CD8-positive, alpha-beta memory T cell (primary cell): ENCODE data around the gene SP100. TPM values are rescaled to one million over a fixed set of nuclear protein-coding genes. Genes with fewer than 3 reads are reported as not detected.

ENCODE experiments used
- CTCF ChIA-PET: fragments of 350-600 bp; sonication (Branson Sonifier 250); formaldehyde crosslinking; loops from one replicate; lab custom pipeline; 2021; ENCODE audit warnings: antibody characterized with exemption; lab: Charles Lee
- POLR2A ChIA-PET: fragments of 350-600 bp; sonication (Branson Sonifier 250); formaldehyde crosslinking; loops from one replicate; lab custom pipeline; 2021; ENCODE audit warnings: antibody characterized with exemption; lab: Charles Lee
- DNase-seq, 5 donors: peaks; one replicate each; pipeline versions ENCODE4 v3.0.0 to v3.0.0-alpha.2; 2020 to 2022; ENCODE audit warnings: mixed read lengths in 1 of 5
- H3K27ac ChIP-seq: one replicate; pipeline ENCODE4 v1.7.0; 2013; ENCODE audit warnings: low read depth, mild to moderate bottlenecking, low read length, moderate library complexity
- H3K27me3 ChIP-seq: 2 replicates; pipeline ENCODE4 v1.7.0; 2013; ENCODE audit warnings: low read length, mild to moderate bottlenecking; ENCODE audit not compliant: insufficient read depth, poor library complexity, severe bottlenecking
- H3K36me3 ChIP-seq: 2 replicates; pipeline ENCODE4 v1.7.0; 2013; ENCODE audit warnings: mild to moderate bottlenecking, low read length, moderate library complexity; ENCODE audit not compliant: insufficient read depth
- H3K4me1 ChIP-seq: 2 replicates; pipeline ENCODE4 v1.7.0; 2013; ENCODE audit warnings: mild to moderate bottlenecking, low read length, moderate library complexity; ENCODE audit not compliant: insufficient read depth
- H3K4me3 ChIP-seq: 2 replicates; pipeline ENCODE4 v1.7.0; 2013; ENCODE audit warnings: mild to moderate bottlenecking, low read length
- H3K9me3 ChIP-seq: 2 replicates; pipeline ENCODE4 v1.7.0; 2013; ENCODE audit warnings: mild to moderate bottlenecking, low read length
- H3K27ac Mint-ChIP-seq, 8 donors: one replicate each; pipeline ENCODE4 v1.8.0; 2020 to 2021; ENCODE audit warnings: mixed read lengths in 8 of 8, mild to moderate bottlenecking in 6 of 8, inconsistent platforms in 3 of 8, moderate library complexity in 3 of 8
- H3K27me3 Mint-ChIP-seq, 2 donors: one replicate each; pipeline ENCODE4 v1.8.0; 2020 to 2021; ENCODE audit warnings: mixed read lengths in 2 of 2, mild to moderate bottlenecking in 1 of 2, moderate library complexity in 1 of 2
- H3K36me3 Mint-ChIP-seq, 3 donors: one replicate each; pipeline ENCODE4 v1.8.0; 2020 to 2021; ENCODE audit warnings: mixed read lengths in 3 of 3, inconsistent platforms in 1 of 3, mild to moderate bottlenecking in 1 of 3
- H3K4me1 Mint-ChIP-seq, 3 donors: one replicate each; pipeline ENCODE4 v1.8.0; 2020 to 2021; ENCODE audit warnings: mixed read lengths in 3 of 3, inconsistent platforms in 1 of 3, mild to moderate bottlenecking in 1 of 3
- H3K4me3 Mint-ChIP-seq, 7 donors: one replicate each; pipeline ENCODE4 v1.8.0; 2020 to 2021; ENCODE audit warnings: mixed read lengths in 7 of 7, mild to moderate bottlenecking in 6 of 7, moderate library complexity in 4 of 7, inconsistent platforms in 2 of 7
- H3K9me3 Mint-ChIP-seq, 5 donors: one replicate each; pipeline ENCODE4 v1.8.0; 2020 to 2022; ENCODE audit warnings: mixed read lengths in 5 of 5, mild to moderate bottlenecking in 3 of 5, moderate library complexity in 2 of 5, inconsistent platforms in 1 of 5
- polyA plus RNA-seq: library from polyadenylated mRNA; unstranded; fragments of 300-500 nt; fragmentation: Illumina TruSeq; gene quantifications from one replicate; pipeline ENCODE4 v1.2.3, GENCODE V29; 2021
- total RNA-seq, 2 experiments: library from RNA; stranded (reverse); gene quantifications; one replicate each; pipeline ENCODE4 v1.2.3, GENCODE V29; 2021

The SP100 gene
- total and polyA plus RNA-seq, 3 experiments from 2014 or later: 82.7 to 209 (median 84.4) TPM

GRCh38 chr2:230419181-230419580 lies 3.2 kb downstream of the SP100 start:
- H3K4me3 ChIP-seq: peak overlapping the region; percentile 96
- H3K27me3 ChIP-seq: no peaks in the 10 kb centered on the region
- H3K36me3 ChIP-seq: peaks cover 4% of the 10 kb centered on the region
- H3K9me3 ChIP-seq: no peaks in the 10 kb centered on the region
- Mint-ChIP-seq H3K36me3 (peaks cover 8 to 62% (median 26%) of the 10 kb centered on the region in 3 donors), H3K9me3 (no peaks in the 10 kb centered on the region), H3K27ac (peak overlapping the region in 7 of 8 donors; percentile 21 to 89 (median 81)), H3K4me3 (peak overlapping the region; percentile 82 to 99 (median 93)), H3K27me3 (no peaks in the 10 kb centered on the region), H3K4me1 (peaks cover 78 to 93% (median 87%) of the 10 kb centered on the region in 3 donors)
- DNase-seq: no peak
- CTCF ChIA-PET: no interaction called here
- H3K4me1 ChIP-seq: peaks cover 70% of the 10 kb centered on the region
- POLR2A ChIA-PET: no interaction called here
- H3K27ac ChIP-seq: no peak overlapping the region

GRCh38 chr2:230422149-230422548 lies 6.1 kb downstream of the SP100 start:
- no peaks in the 10 kb centered on the region for H3K27me3 Mint-ChIP-seq
- peaks cover 81% of the 10 kb centered on the region for H3K4me1 ChIP-seq
- no peak for DNase-seq
- peaks cover 90 to 100% (median 98%) of the 10 kb centered on the region in 3 donors for H3K4me1 Mint-ChIP-seq
- no peak overlapping the region for H3K27ac ChIP-seq
- no peaks in the 10 kb centered on the region for H3K9me3 ChIP-seq
- no peak overlapping the region for H3K4me3 ChIP-seq
- no peaks in the 10 kb centered on the region for H3K9me3 Mint-ChIP-seq
- no peaks in the 10 kb centered on the region for H3K27me3 ChIP-seq
- H3K36me3 Mint-ChIP-seq: peaks cover 8 to 77% (median 31%) of the 10 kb centered on the region in 3 donors
- H3K27ac Mint-ChIP-seq: peak overlapping the region in 7 of 8 donors; percentile 1 to 71 (median 54)
- H3K4me3 Mint-ChIP-seq: peak overlapping the region; percentile 5 to 68 (median 52)
- CTCF ChIA-PET: interaction anchor here (2.0 kb wide), 1 partner anchor 9 kb away, joined by 4 read pairs; no protein-coding TSS in a partner anchor
- POLR2A ChIA-PET: no interaction called here
- peaks cover 4% of the 10 kb centered on the region for H3K36me3 ChIP-seq

- Mint-ChIP-seq H3K4me3 (peak overlapping the region; percentile 9 to 77 (median 68)), H3K9me3 (peaks cover 0 to 5% (median 3%) of the 10 kb centered on the region in 5 donors), H3K27me3 (no peaks in the 10 kb centered on the region), H3K27ac (peak overlapping the region; percentile 1 to 82 (median 61)), H3K4me1 (peaks cover 80 to 95% (median 91%) of the 10 kb centered on the region in 3 donors), H3K36me3 (peaks cover 9 to 77% (median 36%) of the 10 kb centered on the region in 3 donors)
- Histone ChIP-seq H3K9me3 (peaks cover 1% of the 10 kb centered on the region), H3K27ac (no peak overlapping the region), H3K4me1 (peaks cover 72% of the 10 kb centered on the region), H3K27me3 (no peaks in the 10 kb centered on the region), H3K4me3 (no peak overlapping the region), H3K36me3 (peaks cover 4% of the 10 kb centered on the region)
- no peak for DNase-seq
- POLR2A ChIA-PET: no interaction called here
- CTCF ChIA-PET: no interaction called here
Observed at GRCh38 chr2:230423851-230424458, 8.0 kb downstream of the SP100 start.

GRCh38 chr2:230425377-230425776 lies 9.4 kb downstream of the SP100 start:
- Mint-ChIP-seq H3K36me3 (peaks cover 23 to 80% (median 46%) of the 10 kb centered on the region in 3 donors), H3K27me3 (no peaks in the 10 kb centered on the region), H3K27ac (peak overlapping the region in 7 of 8 donors; percentile 18 to 87 (median 56)), H3K4me1 (peaks cover 75 to 95% (median 84%) of the 10 kb centered on the region in 3 donors), H3K4me3 (peak overlapping the region; percentile 11 to 70 (median 50)), H3K9me3 (peaks cover 4 to 16% (median 12%) of the 10 kb centered on the region in 5 donors)
- Histone ChIP-seq H3K4me1 (peaks cover 64% of the 10 kb centered on the region), H3K9me3 (peaks cover 3% of the 10 kb centered on the region), H3K36me3 (peaks cover 10% of the 10 kb centered on the region), H3K27ac (no peak overlapping the region), H3K4me3 (no peak overlapping the region), H3K27me3 (no peaks in the 10 kb centered on the region)
- no peak for DNase-seq
- ChIA-PET POLR2A (no interaction called here), CTCF (no interaction called here)

- POLR2A ChIA-PET: interaction anchor here (0.7 kb wide), 1 partner anchor 43 kb away, joined by 4 read pairs; no protein-coding TSS in a partner anchor
- peaks cover 53% of the 10 kb centered on the region for H3K4me1 ChIP-seq
- H3K9me3 ChIP-seq: peaks cover 3% of the 10 kb centered on the region
- H3K4me1 Mint-ChIP-seq: peaks cover 70 to 88% (median 76%) of the 10 kb centered on the region in 3 donors
- H3K36me3 ChIP-seq: peaks cover 11% of the 10 kb centered on the region
- H3K27ac ChIP-seq: no peak overlapping the region
- H3K27me3 ChIP-seq: no peaks in the 10 kb centered on the region
- peak overlapping the region in 4 of 8 donors; percentile 26 to 90 (median 57) for H3K27ac Mint-ChIP-seq
- H3K27me3 Mint-ChIP-seq: no peaks in the 10 kb centered on the region
- H3K36me3 Mint-ChIP-seq: peaks cover 24 to 77% (median 31%) of the 10 kb centered on the region in 3 donors
- CTCF ChIA-PET: no interaction called here
- DNase-seq: no peak
- no peak overlapping the region for H3K4me3 ChIP-seq
- H3K9me3 Mint-ChIP-seq: peaks cover 4 to 18% (median 12%) of the 10 kb centered on the region in 5 donors
- H3K4me3 Mint-ChIP-seq: peak overlapping the region in 1 of 7 donors; percentile 25
Observed at GRCh38 chr2:230429513-230429912, 13.5 kb downstream of the SP100 start.

GRCh38 chr2:230430957-230431910 lies 15.2 kb downstream of the SP100 start:
- peaks cover 12% of the 10 kb centered on the region for H3K36me3 ChIP-seq
- ChIA-PET CTCF (interaction anchor here (0.9 kb wide), 1 partner anchor 10 kb away, joined by 4 read pairs; no protein-coding TSS in a partner anchor), POLR2A (no interaction called here)
- H3K4me1 ChIP-seq: peaks cover 43% of the 10 kb centered on the region
- H3K36me3 Mint-ChIP-seq: peaks cover 27 to 77% (median 39%) of the 10 kb centered on the region in 3 donors
- peaks cover 4 to 20% (median 14%) of the 10 kb centered on the region in 5 donors for H3K9me3 Mint-ChIP-seq
- H3K4me3 ChIP-seq: no peak overlapping the region
- H3K27me3 Mint-ChIP-seq: no peaks in the 10 kb centered on the region
- H3K4me1 Mint-ChIP-seq: peaks cover 66 to 83% (median 71%) of the 10 kb centered on the region in 3 donors
- H3K4me3 Mint-ChIP-seq: peak overlapping the region in 6 of 7 donors; percentile 26 to 65 (median 52)
- H3K27ac ChIP-seq: no peak overlapping the region
- no peaks in the 10 kb centered on the region for H3K27me3 ChIP-seq
- peaks cover 10% of the 10 kb centered on the region for H3K9me3 ChIP-seq
- peak in 1 of 5 donors; percentile 30 for DNase-seq
- peak overlapping the region; percentile 18 to 90 (median 58) for H3K27ac Mint-ChIP-seq

- H3K4me1 Mint-ChIP-seq: peaks cover 62 to 79% (median 71%) of the 10 kb centered on the region in 3 donors
Observed at GRCh38 chr2:230434677-230435324, 18.8 kb downstream of the SP100 start.

More at GRCh38 chr2:230434677-230435324, 18.8 kb downstream of the SP100 start:
- peaks cover 18% of the 10 kb centered on the region for H3K36me3 ChIP-seq
- peaks cover 3 to 10% (median 9%) of the 10 kb centered on the region in 5 donors for H3K9me3 Mint-ChIP-seq
- no peaks in the 10 kb centered on the region for H3K27me3 ChIP-seq
- H3K27ac ChIP-seq: no peak overlapping the region
- H3K27me3 Mint-ChIP-seq: no peaks in the 10 kb centered on the region
- no peak overlapping the region for H3K4me3 ChIP-seq
- POLR2A ChIA-PET: no interaction called here
- peak overlapping the region in 4 of 7 donors; percentile 6 to 13 (median 10) for H3K4me3 Mint-ChIP-seq
- no peak for DNase-seq
- peaks cover 16 to 69% (median 35%) of the 10 kb centered on the region in 3 donors for H3K36me3 Mint-ChIP-seq
- peak overlapping the region; percentile 20 to 97 (median 83) for H3K27ac Mint-ChIP-seq
- CTCF ChIA-PET: no interaction called here
- H3K9me3 ChIP-seq: peaks cover 10% of the 10 kb centered on the region
- H3K4me1 ChIP-seq: peaks cover 42% of the 10 kb centered on the region
